CD4-positive, CD25-positive, alpha-beta regulatory T cell (primary cell): ENCODE data around the gene ASAP2. TPM values are rescaled to one million over a fixed set of nuclear protein-coding genes. Genes with fewer than 3 reads are reported as not detected.

Experiments used
- ATAC-seq, 2 donors: fragments of 150-1000 bp; cut with Tn5 transposase; one replicate each; pipeline ENCODE4 v1.10.0; 2021; ENCODE audit warnings: low read depth in 2 of 2, moderate number of reproducible peaks in 2 of 2, moderate library complexity in 1 of 2
- DNase-seq, 3 donors: peaks; one replicate each; pipeline versions ENCODE4 v3.0.0 to v3.0.0-alpha.2; 2012 to 2022; ENCODE audit warnings: mixed read lengths in 1 of 3
- H3K27ac ChIP-seq: one replicate; pipeline ENCODE4 v1.7.0; 2013; ENCODE audit warnings: mild to moderate bottlenecking, low read length; ENCODE audit not compliant: insufficient read depth, poor library complexity, severe bottlenecking
- H3K27me3 ChIP-seq: one replicate; pipeline ENCODE4 v1.7.0; 2013; ENCODE audit warnings: low read length; ENCODE audit not compliant: control insufficient read depth, insufficient read depth
- H3K36me3 ChIP-seq: one replicate; pipeline ENCODE4 v1.7.0; 2013; ENCODE audit warnings: mild to moderate bottlenecking, low read length, moderate library complexity; ENCODE audit not compliant: control insufficient read depth, insufficient read depth
- H3K4me1 ChIP-seq: 2 replicates; pipeline ENCODE4 v1.7.0; 2013; ENCODE audit warnings: mild to moderate bottlenecking, low read length; ENCODE audit not compliant: insufficient read depth, control insufficient read depth, poor library complexity, severe bottlenecking
- H3K4me3 ChIP-seq: one replicate; pipeline ENCODE4 v1.7.0; 2013; ENCODE audit warnings: low read depth, mild to moderate bottlenecking, low read length, moderate library complexity
- H3K9me3 ChIP-seq, 2 experiments: 1 replicate in 1 of 2; 2 replicates in 1 of 2; pipeline ENCODE4 v1.7.0; 2013; ENCODE audit warnings: low read length in 2 of 2, mild to moderate bottlenecking in 1 of 2, moderate library complexity in 1 of 2; ENCODE audit not compliant: control insufficient read depth in 2 of 2
- H3K27ac Mint-ChIP-seq, 3 donors: one replicate each; pipeline ENCODE4 v1.8.0; 2020 to 2022; ENCODE audit warnings: mild to moderate bottlenecking in 3 of 3, mixed read lengths in 3 of 3, moderate library complexity in 2 of 3
- H3K27me3 Mint-ChIP-seq: one replicate; pipeline ENCODE4 v1.8.0; 2022; ENCODE audit warnings: mild to moderate bottlenecking, mixed read lengths
- H3K36me3 Mint-ChIP-seq: one replicate; pipeline ENCODE4 v1.8.0; 2020; ENCODE audit warnings: mixed read lengths
- H3K4me1 Mint-ChIP-seq, 4 donors: one replicate each; pipeline ENCODE4 v1.8.0; 2020 to 2022; ENCODE audit warnings: mixed read lengths in 4 of 4, mild to moderate bottlenecking in 1 of 4
- H3K4me3 Mint-ChIP-seq, 4 donors: one replicate each; pipeline ENCODE4 v1.8.0; 2020 to 2022; ENCODE audit warnings: mild to moderate bottlenecking in 4 of 4, mixed read lengths in 4 of 4, moderate library complexity in 3 of 4
- H3K9me3 Mint-ChIP-seq, 7 donors: one replicate each; pipeline ENCODE4 v1.8.0; 2020 to 2022; ENCODE audit warnings: mixed read lengths in 7 of 7, mild to moderate bottlenecking in 3 of 7, moderate library complexity in 2 of 7
- polyA plus RNA-seq, 4 donors: library from polyadenylated mRNA; unstranded; fragments of 300-500 nt; fragmentation: Illumina TruSeq; gene quantifications; one replicate each; pipeline ENCODE4 v1.2.3, GENCODE V29; 2021
- total RNA-seq: library from RNA; stranded (reverse); gene quantifications from one replicate; pipeline ENCODE4 v1.2.3, GENCODE V29; 2022

ASAP2 gene
- total and polyA plus RNA-seq, 5 donors from 2014 or later: 1.5 TPM; not detected in 4

DNA sequence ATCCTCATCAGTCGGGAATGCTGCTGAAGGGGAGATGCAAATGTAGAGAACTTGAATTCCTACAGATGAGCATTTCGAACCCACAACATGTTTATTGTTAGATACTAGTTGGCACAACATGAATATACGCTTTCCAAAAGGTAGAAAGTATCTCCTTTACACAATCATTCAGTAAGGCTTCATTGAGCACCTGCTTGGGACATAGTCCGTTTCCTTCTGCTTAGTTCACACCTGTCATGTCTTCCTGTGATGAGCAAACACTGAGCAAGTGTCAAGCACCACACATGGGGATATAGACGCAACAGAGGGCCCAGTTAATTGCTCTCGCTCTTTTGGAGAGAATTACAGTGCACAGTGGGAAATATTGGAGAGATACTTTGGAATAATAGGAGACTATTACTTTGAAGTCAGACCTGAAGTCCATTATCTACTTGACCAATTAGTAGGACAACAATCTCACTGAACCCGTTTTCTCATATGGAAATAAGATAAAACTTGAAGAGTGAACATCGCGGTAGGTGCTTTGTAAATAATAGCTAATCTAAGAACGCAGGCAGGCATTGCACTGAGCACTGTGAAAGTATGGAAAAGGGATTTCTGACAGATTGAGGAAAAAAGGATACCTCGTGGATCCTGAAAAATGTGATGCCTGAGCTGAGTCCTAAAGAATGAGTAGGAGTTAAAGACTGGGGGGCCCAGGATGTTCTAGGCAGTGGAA lies 218.0 kb downstream of the ASAP2 start:
- peak overlapping the region; percentile 88 for H3K4me3 ChIP-seq
- H3K4me3 Mint-ChIP-seq: no peak overlapping the region
- H3K27me3 Mint-ChIP-seq: no peaks in the 10 kb centered on the region
- H3K27ac Mint-ChIP-seq: no peak overlapping the region
- H3K4me1 ChIP-seq: peaks cover 37% of the 10 kb centered on the region
- no peaks in the 10 kb centered on the region for H3K9me3 ChIP-seq
- DNase-seq (no peak), ATAC-seq (no peak)
- peak overlapping the region; percentile 86 for H3K27ac ChIP-seq
- H3K36me3 Mint-ChIP-seq: peaks cover under 1% of the 10 kb centered on the region
- peaks cover 23 to 33% (median 25%) of the 10 kb centered on the region in 4 donors for H3K4me1 Mint-ChIP-seq
- H3K36me3 ChIP-seq: peaks cover 8% of the 10 kb centered on the region
- H3K27me3 ChIP-seq: no peaks in the 10 kb centered on the region
- H3K9me3 Mint-ChIP-seq: peaks cover 0 to 2% (median 0%) of the 10 kb centered on the region in 7 donors

DNA sequence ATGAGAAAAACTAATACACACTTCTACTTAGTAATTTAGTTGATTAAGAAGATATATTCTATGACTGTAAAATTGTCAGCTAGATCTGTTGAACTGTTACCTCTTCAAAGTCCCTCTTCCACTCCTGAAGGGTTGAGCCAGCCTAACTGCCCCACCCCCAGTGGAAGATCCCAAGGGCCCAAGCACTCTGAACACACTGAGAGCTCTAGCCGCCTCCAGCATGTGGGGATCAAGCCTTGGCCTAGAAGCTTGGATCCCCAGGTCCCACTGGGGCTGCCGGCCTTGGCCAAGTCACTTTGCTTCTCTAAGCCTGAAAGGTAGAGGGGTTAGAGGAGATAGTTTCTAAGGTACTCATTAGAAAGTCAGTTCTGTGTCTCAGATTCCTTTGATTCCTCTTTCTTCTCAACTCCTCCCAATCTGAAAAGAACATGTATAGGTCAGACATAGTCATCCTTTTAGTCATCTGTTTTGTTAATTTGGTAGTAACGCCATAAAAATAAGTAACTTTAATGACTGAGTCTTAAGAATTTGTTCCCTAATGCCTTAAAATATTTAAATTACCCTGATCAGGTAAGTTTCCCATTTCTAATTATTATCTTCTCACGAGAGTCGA lies 222.5 kb downstream of the ASAP2 start:
- no peaks in the 10 kb centered on the region for H3K9me3 ChIP-seq
- peaks cover 33% of the 10 kb centered on the region for H3K36me3 Mint-ChIP-seq
- H3K9me3 Mint-ChIP-seq: no peaks in the 10 kb centered on the region
- H3K4me1 Mint-ChIP-seq: peaks cover 3 to 12% (median 5%) of the 10 kb centered on the region in 4 donors
- no peaks in the 10 kb centered on the region for H3K27me3 ChIP-seq
- no peak overlapping the region for H3K27ac ChIP-seq
- peaks cover 8% of the 10 kb centered on the region for H3K4me1 ChIP-seq
- ATAC-seq: no peak
- no peak overlapping the region for H3K4me3 ChIP-seq
- H3K4me3 Mint-ChIP-seq: no peak overlapping the region
- peaks cover 49% of the 10 kb centered on the region for H3K36me3 ChIP-seq
- DNase-seq: no peak
- no peak overlapping the region for H3K27ac Mint-ChIP-seq
- no peaks in the 10 kb centered on the region for H3K27me3 Mint-ChIP-seq

- Histone ChIP-seq H3K27me3 (no peaks in the 10 kb centered on the region), H3K9me3 (no peaks in the 10 kb centered on the region), H3K36me3 (peaks cover 58% of the 10 kb centered on the region), H3K27ac (no peak overlapping the region), H3K4me1 (no peaks in the 10 kb centered on the region), H3K4me3 (no peak overlapping the region)
- H3K9me3 Mint-ChIP-seq: no peaks in the 10 kb centered on the region
- peak overlapping the region in 1 of 3 donors; percentile 41 for H3K27ac Mint-ChIP-seq
- peaks cover 3 to 16% (median 4%) of the 10 kb centered on the region in 4 donors for H3K4me1 Mint-ChIP-seq
- no peak for ATAC-seq
- peaks cover 42% of the 10 kb centered on the region for H3K36me3 Mint-ChIP-seq
- no peaks in the 10 kb centered on the region for H3K27me3 Mint-ChIP-seq
- H3K4me3 Mint-ChIP-seq: no peak overlapping the region
- DNase-seq: no peak
These were observed 224.0 kb downstream of the ASAP2 start for GRCh38 chr2:9430316-9431293.

DNA sequence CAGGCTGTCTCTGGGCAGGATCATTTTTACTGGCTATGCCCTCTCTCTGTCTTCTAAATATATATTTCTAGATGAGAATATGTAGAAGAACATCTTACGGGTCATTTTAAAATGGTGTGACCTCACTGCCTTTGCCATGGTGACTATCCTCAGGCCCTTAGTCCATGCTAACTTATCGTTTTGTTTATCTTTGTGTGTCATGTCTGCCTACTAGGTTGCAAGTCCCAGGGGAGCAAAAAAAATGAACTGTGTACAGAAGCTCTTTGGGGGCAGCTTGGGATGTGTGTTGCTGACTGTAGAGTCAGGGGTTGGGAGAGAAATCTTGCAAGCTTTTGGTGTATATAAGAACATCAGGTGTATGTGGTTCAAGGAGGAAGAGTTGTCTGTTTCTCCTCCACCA lies 227.9 kb downstream of the ASAP2 start:
- Mint-ChIP-seq H3K27me3 (no peaks in the 10 kb centered on the region), H3K36me3 (peaks cover 57% of the 10 kb centered on the region), H3K4me1 (peaks cover 0 to 16% (median 3%) of the 10 kb centered on the region in 4 donors), H3K27ac (peak overlapping the region in 1 of 3 donors; percentile 52), H3K9me3 (no peaks in the 10 kb centered on the region), H3K4me3 (no peak overlapping the region)
- ATAC-seq (no peak), DNase-seq (no peak)
- no peak overlapping the region for H3K27ac ChIP-seq
- no peaks in the 10 kb centered on the region for H3K4me1 ChIP-seq
- no peaks in the 10 kb centered on the region for H3K9me3 ChIP-seq
- H3K27me3 ChIP-seq: no peaks in the 10 kb centered on the region
- peaks cover 76% of the 10 kb centered on the region for H3K36me3 ChIP-seq
- H3K4me3 ChIP-seq: no peak overlapping the region

DNA sequence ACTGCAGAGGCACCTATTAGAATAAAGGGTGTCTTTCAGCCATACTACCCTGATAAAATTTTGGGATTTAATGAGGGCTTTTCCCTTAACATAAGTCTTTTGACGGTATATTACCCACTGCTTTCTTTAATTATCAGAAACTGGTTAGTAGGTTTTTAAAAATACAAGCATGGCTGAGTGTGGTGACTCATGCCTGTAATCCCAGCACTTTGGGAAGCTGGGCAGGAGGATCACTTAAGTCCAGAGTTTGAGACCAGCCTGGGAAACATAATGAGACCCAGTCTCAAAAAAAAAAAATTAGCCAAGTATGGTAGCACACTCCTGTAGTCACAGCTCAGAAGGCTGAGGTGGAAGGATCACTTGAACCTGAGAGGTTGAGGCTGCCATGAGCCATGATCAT lies 232.9 kb downstream of the ASAP2 start:
- Histone ChIP-seq H3K36me3 (peaks cover 56% of the 10 kb centered on the region), H3K27ac (no peak overlapping the region), H3K4me3 (no peak overlapping the region), H3K4me1 (no peaks in the 10 kb centered on the region), H3K9me3 (no peaks in the 10 kb centered on the region), H3K27me3 (no peaks in the 10 kb centered on the region)
- ATAC-seq (no peak), DNase-seq (no peak)
- Mint-ChIP-seq H3K27ac (no peak overlapping the region), H3K4me1 (peaks cover 4 to 12% (median 6%) of the 10 kb centered on the region in 4 donors), H3K4me3 (no peak overlapping the region), H3K36me3 (peaks cover 46% of the 10 kb centered on the region), H3K27me3 (no peaks in the 10 kb centered on the region), H3K9me3 (no peaks in the 10 kb centered on the region)

GRCh38 chr2:9440058-9440727 lies 233.6 kb downstream of the ASAP2 start:
- Histone ChIP-seq H3K27ac (no peak overlapping the region), H3K9me3 (no peaks in the 10 kb centered on the region), H3K27me3 (no peaks in the 10 kb centered on the region), H3K4me1 (no peaks in the 10 kb centered on the region), H3K36me3 (peaks cover 54% of the 10 kb centered on the region), H3K4me3 (no peak overlapping the region)
- Mint-ChIP-seq H3K4me3 (no peak overlapping the region), H3K9me3 (no peaks in the 10 kb centered on the region), H3K27ac (no peak overlapping the region), H3K27me3 (no peaks in the 10 kb centered on the region), H3K4me1 (peaks cover 5 to 18% (median 12%) of the 10 kb centered on the region in 4 donors), H3K36me3 (peaks cover 44% of the 10 kb centered on the region)
- ATAC-seq: no peak
- DNase-seq: no peak

GRCh38 chr2:9441556-9441955 lies 234.9 kb downstream of the ASAP2 start:
- Mint-ChIP-seq H3K4me3 (no peak overlapping the region), H3K4me1 (peaks cover 6 to 26% (median 16%) of the 10 kb centered on the region in 4 donors), H3K27ac (no peak overlapping the region), H3K27me3 (no peaks in the 10 kb centered on the region), H3K9me3 (no peaks in the 10 kb centered on the region), H3K36me3 (peaks cover 47% of the 10 kb centered on the region)
- no peaks in the 10 kb centered on the region for H3K27me3 ChIP-seq
- DNase-seq: no peak
- H3K4me3 ChIP-seq: no peak overlapping the region
- H3K9me3 ChIP-seq: no peaks in the 10 kb centered on the region
- H3K4me1 ChIP-seq: no peaks in the 10 kb centered on the region
- H3K36me3 ChIP-seq: peaks cover 48% of the 10 kb centered on the region
- no peak overlapping the region for H3K27ac ChIP-seq
- ATAC-seq: no peak
